ENCODE measurements around the gene SLC22A23. TPM values are rescaled to one million over a fixed set of nuclear protein-coding genes. Genes with fewer than 3 reads are reported as not detected.

Gene SLC22A23
- polyA plus RNA-seq, 1 donor (not counting 4 experiments of a cell fraction or from before 2014, with no cell fraction given) = 4.3 TPM

GRCh38 chr6:3357678-3358077, 99.2 kb downstream of the SLC22A23 start:
- dilution Hi-C loops (cut with MboI; ENCODE audit: extremely low pct_ligation_motif_present, low sequenced_read_pairs) = no loop called here
- Histone ChIP-seq H3K27ac (ENCODE audit: control insufficient read depth, insufficient read depth, low read length) (no peak overlapping the region), H3K4me3 (ENCODE audit: control insufficient read depth in 2 of 3, extremely low read depth in 1 of 3, insufficient read depth in 2 of 3, low read depth in 1 of 3, low read length in 3 of 3) (no peak overlapping the region), H2AFZ (ENCODE audit: control insufficient read depth, low read length) (no peak overlapping the region), H3K27me3 (ENCODE audit: control insufficient read depth, extremely low read depth, insufficient read depth, low read length) (no peaks in the 10 kb centered on the region), H3K9ac (ENCODE audit: control insufficient read depth, extremely low read depth, insufficient read depth, low read length) (no peak overlapping the region), H3K9me3 (ENCODE audit: control insufficient read depth, low read depth, low read length) (no peaks in the 10 kb centered on the region), H3K9me1 (ENCODE audit: control insufficient read depth, extremely low read depth, insufficient read depth, low read length) (peaks cover 2% of the 10 kb centered on the region), H4K20me1 (ENCODE audit: control insufficient read depth, extremely low read depth, insufficient read depth, low read length) (no peaks in the 10 kb centered on the region), H3K4me1 (ENCODE audit: control insufficient read depth, extremely low read depth, insufficient read depth, low read length) (peaks cover 23% of the 10 kb centered on the region), H3K36me3 (ENCODE audit: control insufficient read depth in 2 of 2, extremely low read depth in 1 of 2, insufficient read depth in 2 of 2, low read length in 2 of 2) (peaks cover 0 to 1% of the 10 kb centered on the region in 2 experiments), H3K4me2 (ENCODE audit: control insufficient read depth, extremely low read depth, insufficient read depth, low read depth, low read length) (no peak overlapping the region), H3K79me2 (ENCODE audit: control insufficient read depth, insufficient read depth, low read length) (no peaks in the 10 kb centered on the region)
- DNase-seq (ENCODE audit: low read depth, low spot score) (no peak), FAIRE-seq (no peak)
- TF ChIP-seq EZH2 (IDR thresholded peaks at IDR 0.05; ENCODE audit: low read length) (no peak), CTCF (optimal IDR thresholded peaks at IDR 0.05 in 1 of 3, IDR thresholded peaks at IDR 0.05 in 1 of 3, conservative IDR thresholded peaks at IDR 0.05 in 1 of 3; ENCODE audit: extremely low read depth in 1 of 3, insufficient read depth in 2 of 3, low read length in 3 of 3) (no peak)

GRCh38 chr6:3356824-3357420, 99.9 kb downstream of the SLC22A23 start:
- Histone ChIP-seq H3K4me2 (ENCODE audit: control insufficient read depth, extremely low read depth, insufficient read depth, low read depth, low read length) (no peak overlapping the region), H3K9ac (ENCODE audit: control insufficient read depth, extremely low read depth, insufficient read depth, low read length) (no peak overlapping the region), H3K4me3 (ENCODE audit: control insufficient read depth in 2 of 3, extremely low read depth in 1 of 3, insufficient read depth in 2 of 3, low read depth in 1 of 3, low read length in 3 of 3) (no peak overlapping the region), H3K4me1 (ENCODE audit: control insufficient read depth, extremely low read depth, insufficient read depth, low read length) (peaks cover 23% of the 10 kb centered on the region), H4K20me1 (ENCODE audit: control insufficient read depth, extremely low read depth, insufficient read depth, low read length) (no peaks in the 10 kb centered on the region), H3K27ac (ENCODE audit: control insufficient read depth, insufficient read depth, low read length) (no peak overlapping the region), H3K27me3 (ENCODE audit: control insufficient read depth, extremely low read depth, insufficient read depth, low read length) (no peaks in the 10 kb centered on the region), H3K79me2 (ENCODE audit: control insufficient read depth, insufficient read depth, low read length) (no peaks in the 10 kb centered on the region), H3K9me3 (ENCODE audit: control insufficient read depth, low read depth, low read length) (no peaks in the 10 kb centered on the region), H3K36me3 (ENCODE audit: control insufficient read depth in 2 of 2, extremely low read depth in 1 of 2, insufficient read depth in 2 of 2, low read length in 2 of 2) (peaks cover 0 to 1% of the 10 kb centered on the region in 2 experiments), H3K9me1 (ENCODE audit: control insufficient read depth, extremely low read depth, insufficient read depth, low read length) (peaks cover 2% of the 10 kb centered on the region), H2AFZ (ENCODE audit: control insufficient read depth, low read length) (no peak overlapping the region)
- DNase-seq (ENCODE audit: low read depth, low spot score) = no peak
- FAIRE-seq = no peak
- dilution Hi-C loops (cut with MboI; ENCODE audit: extremely low pct_ligation_motif_present, low sequenced_read_pairs) = no loop called here
- TF ChIP-seq EZH2 (IDR thresholded peaks at IDR 0.05; ENCODE audit: low read length) (no peak), CTCF (optimal IDR thresholded peaks at IDR 0.05 in 1 of 3, IDR thresholded peaks at IDR 0.05 in 1 of 3, conservative IDR thresholded peaks at IDR 0.05 in 1 of 3; ENCODE audit: extremely low read depth in 1 of 3, insufficient read depth in 2 of 3, low read length in 3 of 3) (no peak)

Measured in keratinocyte (primary cell).